ENCODE results near the gene DUSP14.

GRCh38 chr17:37461668-37462067 is 28.0 kb upstream of the DUSP14 start:
- TF ChIP-seq CTCF (IDR thresholded peaks at IDR 0.05; ENCODE audit: borderline replicate concordance, extremely low read depth, low read length, poor library complexity, severe bottlenecking): no peak
- no peak for TF ChIP-seq EZH2 (IDR thresholded peaks at IDR 0.05; ENCODE audit: borderline replicate concordance, low read depth, low read length, severe bottlenecking)

Data from DND-41 (cell line).